ENCODE data around the gene C19orf81. TPM values are rescaled to one million over a fixed set of nuclear protein-coding genes. Genes with fewer than 3 reads are reported as not detected.

The C19orf81 gene
- total and polyA plus RNA-seq, 9 of the 15 experiments (the other 6 are each of a cell fraction or from before 2014, with no cell fraction given) = 2.5 to 42.9 (median 33.0) TPM; not detected in 4

DNA sequence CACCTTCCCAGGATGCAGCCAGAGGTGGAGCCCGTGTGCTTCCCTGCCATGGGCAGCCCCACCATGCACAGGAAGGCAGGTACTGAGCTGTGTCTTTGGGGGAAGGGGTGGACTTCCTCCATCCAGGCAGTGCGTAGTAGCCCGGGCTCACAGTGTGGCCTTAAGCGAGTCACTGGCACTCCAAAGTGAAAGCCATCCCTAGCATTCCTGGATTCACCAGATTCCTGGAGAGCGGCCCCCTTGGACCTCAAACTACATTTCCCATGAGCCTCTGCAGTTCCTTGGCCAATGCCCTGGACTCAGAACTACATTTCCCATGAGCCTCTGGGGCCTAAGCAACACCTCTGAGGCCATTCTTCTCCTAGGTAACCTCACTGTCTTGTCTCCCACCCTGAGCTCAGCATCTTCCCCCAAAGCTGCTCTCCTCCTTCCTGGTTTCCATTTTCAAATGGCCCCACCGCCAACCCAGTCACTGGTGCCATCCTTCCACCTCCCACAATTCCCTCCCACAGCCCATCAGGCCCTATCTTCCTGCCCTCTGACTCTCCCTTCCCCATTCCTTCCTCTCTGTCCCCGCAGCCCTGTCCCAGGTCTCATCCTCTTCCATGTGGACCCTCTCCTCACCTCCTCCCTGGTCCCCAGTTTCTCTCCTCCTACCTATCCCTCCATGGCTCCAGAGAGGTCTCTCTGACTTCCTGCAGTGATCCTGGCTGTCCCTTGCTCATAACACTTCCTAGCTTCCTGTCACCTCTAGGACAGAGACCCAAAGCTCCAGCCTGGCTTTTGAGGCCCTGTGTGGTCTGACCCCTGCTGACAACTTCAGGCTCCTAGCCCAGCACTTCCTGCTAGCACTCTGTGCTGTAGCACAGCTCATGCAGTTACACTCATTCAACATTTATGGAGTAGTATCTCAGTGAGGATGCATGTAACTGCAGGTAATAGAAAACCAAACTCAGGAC is at the start of gene C19orf81 (continued):
- TF ChIP-seq, protein P1, sequence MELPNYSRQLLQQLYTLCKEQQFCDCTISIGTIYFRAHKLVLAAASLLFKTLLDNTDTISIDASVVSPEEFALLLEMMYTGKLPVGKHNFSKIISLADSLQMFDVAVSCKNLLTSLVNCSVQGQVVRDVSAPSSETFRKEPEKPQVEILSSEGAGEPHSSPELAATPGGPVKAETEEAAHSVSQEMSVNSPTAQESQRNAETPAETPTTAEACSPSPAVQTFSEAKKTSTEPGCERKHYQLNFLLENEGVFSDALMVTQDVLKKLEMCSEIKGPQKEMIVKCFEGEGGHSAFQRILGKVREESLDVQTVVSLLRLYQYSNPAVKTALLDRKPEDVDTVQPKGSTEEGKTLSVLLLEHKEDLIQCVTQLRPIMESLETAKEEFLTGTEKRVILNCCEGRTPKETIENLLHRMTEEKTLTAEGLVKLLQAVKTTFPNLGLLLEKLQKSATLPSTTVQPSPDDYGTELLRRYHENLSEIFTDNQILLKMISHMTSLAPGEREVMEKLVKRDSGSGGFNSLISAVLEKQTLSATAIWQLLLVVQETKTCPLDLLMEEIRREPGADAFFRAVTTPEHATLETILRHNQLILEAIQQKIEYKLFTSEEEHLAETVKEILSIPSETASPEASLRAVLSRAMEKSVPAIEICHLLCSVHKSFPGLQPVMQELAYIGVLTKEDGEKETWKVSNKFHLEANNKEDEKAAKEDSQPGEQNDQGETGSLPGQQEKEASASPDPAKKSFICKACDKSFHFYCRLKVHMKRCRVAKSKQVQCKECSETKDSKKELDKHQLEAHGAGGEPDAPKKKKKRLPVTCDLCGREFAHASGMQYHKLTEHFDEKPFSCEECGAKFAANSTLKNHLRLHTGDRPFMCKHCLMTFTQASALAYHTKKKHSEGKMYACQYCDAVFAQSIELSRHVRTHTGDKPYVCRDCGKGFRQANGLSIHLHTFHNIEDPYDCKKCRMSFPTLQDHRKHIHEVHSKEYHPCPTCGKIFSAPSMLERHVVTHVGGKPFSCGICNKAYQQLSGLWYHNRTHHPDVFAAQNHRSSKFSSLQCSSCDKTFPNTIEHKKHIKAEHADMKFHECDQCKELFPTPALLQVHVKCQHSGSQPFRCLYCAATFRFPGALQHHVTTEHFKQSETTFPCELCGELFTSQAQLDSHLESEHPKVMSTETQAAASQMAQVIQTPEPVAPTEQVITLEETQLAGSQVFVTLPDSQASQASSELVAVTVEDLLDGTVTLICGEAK (IDR thresholded peaks at IDR 0.05) = peak; percentile 74
- TF ChIP-seq, protein P1 (CRISPR knock-in tag; IDR thresholded peaks at IDR 0.05) = no peak
- TF ChIP-seq ETS1 (conservative IDR thresholded peaks at IDR 0.05; ENCODE audit: control insufficient read depth, low read depth, low read length) (peak; percentile 90; the same call in 1 of the 2 replicates), SMAD4 (CRISPR knock-in tag; conservative IDR thresholded peaks at IDR 0.05) (0 out of 2 replicates have a peak, but pooled peaks have one; percentile 22), NFATC3 (IDR thresholded peaks at IDR 0.05) (0 out of 2 replicates have a peak, but pooled peaks have one; percentile 45), KHSRP (IDR thresholded peaks at IDR 0.05) (0 out of 2 replicates have a peak, but pooled peaks have one; percentile 16)
- TF ChIP-seq, protein P2, sequence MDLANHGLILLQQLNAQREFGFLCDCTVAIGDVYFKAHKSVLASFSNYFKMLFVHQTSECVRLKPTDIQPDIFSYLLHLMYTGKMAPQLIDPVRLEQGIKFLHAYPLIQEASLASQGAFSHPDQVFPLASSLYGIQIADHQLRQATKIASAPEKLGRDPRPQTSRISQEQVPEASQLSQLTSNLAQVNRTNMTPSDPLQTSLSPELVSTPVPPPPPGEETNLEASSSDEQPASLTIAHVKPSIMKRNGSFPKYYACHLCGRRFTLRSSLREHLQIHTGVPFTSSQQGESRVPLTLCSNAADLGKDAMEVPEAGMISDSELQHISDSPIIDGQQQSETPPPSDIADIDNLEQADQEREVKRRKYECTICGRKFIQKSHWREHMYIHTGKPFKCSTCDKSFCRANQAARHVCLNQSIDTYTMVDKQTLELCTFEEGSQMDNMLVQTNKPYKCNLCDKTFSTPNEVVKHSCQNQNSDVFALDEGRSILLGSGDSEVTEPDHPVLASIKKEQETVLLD (IDR thresholded peaks at IDR 0.05) = 0 out of 2 replicates have a peak, but pooled peaks have one; percentile 45
- TF ChIP-seq, protein P3, sequence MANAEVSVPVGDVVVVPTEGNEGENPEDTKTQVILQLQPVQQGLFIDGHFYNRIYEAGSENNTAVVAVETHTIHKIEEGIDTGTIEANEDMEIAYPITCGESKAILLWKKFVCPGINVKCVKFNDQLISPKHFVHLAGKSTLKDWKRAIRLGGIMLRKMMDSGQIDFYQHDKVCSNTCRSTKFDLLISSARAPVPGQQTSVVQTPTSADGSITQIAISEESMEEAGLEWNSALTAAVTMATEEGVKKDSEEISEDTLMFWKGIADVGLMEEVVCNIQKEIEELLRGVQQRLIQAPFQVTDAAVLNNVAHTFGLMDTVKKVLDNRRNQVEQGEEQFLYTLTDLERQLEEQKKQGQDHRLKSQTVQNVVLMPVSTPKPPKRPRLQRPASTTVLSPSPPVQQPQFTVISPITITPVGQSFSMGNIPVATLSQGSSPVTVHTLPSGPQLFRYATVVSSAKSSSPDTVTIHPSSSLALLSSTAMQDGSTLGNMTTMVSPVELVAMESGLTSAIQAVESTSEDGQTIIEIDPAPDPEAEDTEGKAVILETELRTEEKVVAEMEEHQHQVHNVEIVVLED (CRISPR knock-in tag; IDR thresholded peaks at IDR 0.05) = no peak
- TF ChIP-seq, protein P4, sequence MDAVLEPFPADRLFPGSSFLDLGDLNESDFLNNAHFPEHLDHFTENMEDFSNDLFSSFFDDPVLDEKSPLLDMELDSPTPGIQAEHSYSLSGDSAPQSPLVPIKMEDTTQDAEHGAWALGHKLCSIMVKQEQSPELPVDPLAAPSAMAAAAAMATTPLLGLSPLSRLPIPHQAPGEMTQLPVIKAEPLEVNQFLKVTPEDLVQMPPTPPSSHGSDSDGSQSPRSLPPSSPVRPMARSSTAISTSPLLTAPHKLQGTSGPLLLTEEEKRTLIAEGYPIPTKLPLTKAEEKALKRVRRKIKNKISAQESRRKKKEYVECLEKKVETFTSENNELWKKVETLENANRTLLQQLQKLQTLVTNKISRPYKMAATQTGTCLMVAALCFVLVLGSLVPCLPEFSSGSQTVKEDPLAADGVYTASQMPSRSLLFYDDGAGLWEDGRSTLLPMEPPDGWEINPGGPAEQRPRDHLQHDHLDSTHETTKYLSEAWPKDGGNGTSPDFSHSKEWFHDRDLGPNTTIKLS (IDR thresholded peaks at IDR 0.05; ENCODE audit: borderline replicate concordance, low read depth) = peak; percentile 79

Measured in K562 (cell line).